ENCODE data around the gene NHS.

The NHS gene

GRCh38 chrX:17403972-17404371 is 29.0 kb downstream of the NHS start:
- no peak for DNase-seq (ENCODE audit: extremely low read depth in 1 of 2, low read depth in 1 of 2)

- no peak for DNase-seq (ENCODE audit: extremely low read depth in 1 of 2, low read depth in 1 of 2)
Observed at GRCh38 chrX:17405225-17405969, 30.4 kb downstream of the NHS start.

GRCh38 chrX:17409566-17410290 is 34.7 kb downstream of the NHS start:
- no peak for DNase-seq (ENCODE audit: extremely low read depth in 1 of 2, low read depth in 1 of 2)

- no peak for DNase-seq (ENCODE audit: extremely low read depth in 1 of 2, low read depth in 1 of 2)
Observed at GRCh38 chrX:17410651-17411050, 35.7 kb downstream of the NHS start.

- no peak for DNase-seq (ENCODE audit: extremely low read depth in 1 of 2, low read depth in 1 of 2)
Observed at GRCh38 chrX:17411205-17411604, 36.2 kb downstream of the NHS start.

- no peak for DNase-seq (ENCODE audit: extremely low read depth in 1 of 2, low read depth in 1 of 2)
Observed at GRCh38 chrX:17412692-17413091, 37.7 kb downstream of the NHS start.

GRCh38 chrX:17413228-17413627 is 38.2 kb downstream of the NHS start:
- DNase-seq (ENCODE audit: extremely low read depth in 1 of 2, low read depth in 1 of 2): no peak

- no peak for DNase-seq (ENCODE audit: extremely low read depth in 1 of 2, low read depth in 1 of 2)
Observed at GRCh38 chrX:17414027-17414658, 39.1 kb downstream of the NHS start.

- DNase-seq (ENCODE audit: extremely low read depth in 1 of 2, low read depth in 1 of 2): no peak
Observed at GRCh38 chrX:17414839-17415238, 39.8 kb downstream of the NHS start.

GRCh38 chrX:17415242-17415810 is 40.3 kb downstream of the NHS start:
- no peak for DNase-seq (ENCODE audit: extremely low read depth in 1 of 2, low read depth in 1 of 2)

- DNase-seq (ENCODE audit: extremely low read depth in 1 of 2, low read depth in 1 of 2): no peak
Observed at GRCh38 chrX:17417372-17417771, 42.4 kb downstream of the NHS start.

- no peak for DNase-seq (ENCODE audit: extremely low read depth in 1 of 2, low read depth in 1 of 2)
Observed at GRCh38 chrX:17425136-17425535, 50.1 kb downstream of the NHS start.

GRCh38 chrX:17425551-17425950 is 50.6 kb downstream of the NHS start:
- DNase-seq (ENCODE audit: extremely low read depth in 1 of 2, low read depth in 1 of 2): no peak

GRCh38 chrX:17431171-17431570 is 56.2 kb downstream of the NHS start:
- no peak for DNase-seq (ENCODE audit: extremely low read depth in 1 of 2, low read depth in 1 of 2)

GRCh38 chrX:17432158-17432557 is 57.2 kb downstream of the NHS start:
- DNase-seq (ENCODE audit: extremely low read depth in 1 of 2, low read depth in 1 of 2): no peak

GRCh38 chrX:17433965-17434364 is 59.0 kb downstream of the NHS start:
- no peak for DNase-seq (ENCODE audit: extremely low read depth in 1 of 2, low read depth in 1 of 2)

- DNase-seq (ENCODE audit: extremely low read depth in 1 of 2, low read depth in 1 of 2): no peak
Observed at GRCh38 chrX:17435476-17435875, 60.5 kb downstream of the NHS start.

GRCh38 chrX:17438221-17438620 is 63.2 kb downstream of the NHS start:
- DNase-seq (ENCODE audit: extremely low read depth in 1 of 2, low read depth in 1 of 2): no peak

GRCh38 chrX:17440258-17440657 is 65.3 kb downstream of the NHS start:
- DNase-seq (ENCODE audit: extremely low read depth in 1 of 2, low read depth in 1 of 2): no peak

- DNase-seq (ENCODE audit: extremely low read depth in 1 of 2, low read depth in 1 of 2): no peak
Observed at GRCh38 chrX:17440836-17441235, 65.8 kb downstream of the NHS start.

- DNase-seq (ENCODE audit: extremely low read depth in 1 of 2, low read depth in 1 of 2): no peak
Observed at GRCh38 chrX:17441965-17442364, 67.0 kb downstream of the NHS start.

- DNase-seq (ENCODE audit: extremely low read depth in 1 of 2, low read depth in 1 of 2): no peak
Observed at GRCh38 chrX:17442898-17443297, 67.9 kb downstream of the NHS start.
